NCI-H2107 treated with DMSO at 0.1 percent for 48 hours (cell line): Measurements from ENCODE around the gene MRPL38.
"Not testable (repeated sequence)": the region's sequence is repeated elsewhere in the genome, so short reads cannot be mapped to it uniquely, and the experiment has no call there.

Experiments
- DNase-seq: peaks from one replicate; lab custom pipeline; 2025; ENCODE audit not compliant: unreplicated experiment; lab: John Stamatoyannopoulos, UW

Gene MRPL38

GRCh38 chr17:75897160-75898019 lies 7.3 kb downstream of the MRPL38 start:
- no peak for DNase-seq

- no peak for DNase-seq
Measured at GRCh38 chr17:75896415-75897159, 8.1 kb downstream of the MRPL38 start, which contains the start of gene TRIM65. Gene TRIM65, minus strand, starts transcription at chr17:75896951. Its CDS starts 14 bp downstream, at chr17:75896937.

GRCh38 chr17:75895370-75896155 lies 9.1 kb downstream of the MRPL38 start:
- DNase-seq, result no peak

- DNase-seq, result no peak
Measured at GRCh38 chr17:75894049-75894733, 10.5 kb downstream of the MRPL38 start.

GRCh38 chr17:75893305-75894048 lies 11.2 kb downstream of the MRPL38 start:
- no peak for DNase-seq

- DNase-seq, result no peak
Measured at GRCh38 chr17:75892556-75893224, 12.0 kb downstream of the MRPL38 start.

GRCh38 chr17:75891605-75892555 lies 12.8 kb downstream of the MRPL38 start:
- no peak for DNase-seq

GRCh38 chr17:75891022-75891604 lies 13.6 kb downstream of the MRPL38 start:
- DNase-seq, result no peak

GRCh38 chr17:75889454-75889853 lies 15.2 kb downstream of the MRPL38 start:
- DNase-seq, result no peak

- no peak for DNase-seq
Measured at GRCh38 chr17:75888484-75888883, 16.2 kb downstream of the MRPL38 start.

- DNase-seq, result not testable (repeated sequence)
Measured at GRCh38 chr17:75885860-75886259, 18.8 kb downstream of the MRPL38 start.

- no peak for DNase-seq
Measured at GRCh38 chr17:75885431-75885830, 19.3 kb downstream of the MRPL38 start.

- no peak for DNase-seq
Measured at GRCh38 chr17:75881678-75882454, 22.8 kb downstream of the MRPL38 start.

GRCh38 chr17:75880266-75880665 lies 24.4 kb downstream of the MRPL38 start:
- DNase-seq, result no peak

GRCh38 chr17:75878174-75878998 lies 26.3 kb downstream of the MRPL38 start, which contains the start of gene TRIM47:
Gene TRIM47, minus strand, starts transcription at chr17:75878581. Its CDS starts 33 bp downstream, at chr17:75878548.
- DNase-seq, result no peak

- DNase-seq, result no peak
Measured at GRCh38 chr17:75877752-75878173, 26.9 kb downstream of the MRPL38 start.
